Measurements from ENCODE around the gene ITLN2. TPM values are rescaled to one million over a fixed set of nuclear protein-coding genes. Genes with fewer than 3 reads are reported as not detected.
"Not testable (repeated sequence)": the region's sequence is repeated elsewhere in the genome, so short reads cannot be mapped to it uniquely, and the experiment has no call there.

The ITLN2 gene
- total RNA-seq, 1 donor from 2014 or later = not detected

GRCh38 chr1:160949881-160950280 is 4.7 kb downstream of the ITLN2 start:
- ATAC-seq (ENCODE audit: low read depth) = no peak
- Mint-ChIP-seq H3K9me3 (no peaks in the 10 kb centered on the region), H3K27me3 (peaks cover 2% of the 10 kb centered on the region), H3K4me3 (no peak overlapping the region), H3K36me3 (ENCODE audit: low read depth) (no peaks in the 10 kb centered on the region), H3K27ac (no peak overlapping the region), H3K4me1 (peaks cover 7% of the 10 kb centered on the region)
- TF ChIP-seq CTCF (IDR thresholded peaks at IDR 0.05) = no peak
- CTCF ChIA-PET = interaction anchor here (5.5 to 5.7 kb wide), 2 partner anchors 169 to 225 kb away, joined by 44 to 146 read pairs; no protein-coding TSS in a partner anchor
- intact Hi-C loops (cut with micrococcal nuclease) = no loop called here
- no peak for DNase-seq
- POLR2A ChIA-PET = no interaction called here

GRCh38 chr1:160949216-160949880 is 5.3 kb downstream of the ITLN2 start:
- H3K9me3 Mint-ChIP-seq; DNase-seq; POLR2A ChIA-PET; H3K4me3 Mint-ChIP-seq; H3K27ac Mint-ChIP-seq; H3K27me3 Mint-ChIP-seq; intact Hi-C loops (cut with micrococcal nuclease); H3K4me1 Mint-ChIP-seq; ATAC-seq (ENCODE audit: low read depth); H3K36me3 Mint-ChIP-seq (ENCODE audit: low read depth): not testable (repeated sequence)
- CTCF ChIA-PET = interaction anchor here (5.5 kb wide), 1 partner anchor 224 kb away, joined by 146 read pairs; no protein-coding TSS in a partner anchor

GRCh38 chr1:160947174-160947759 is 7.3 kb downstream of the ITLN2 start:
- H3K9me3 Mint-ChIP-seq; intact Hi-C loops (cut with micrococcal nuclease); ATAC-seq (ENCODE audit: low read depth); H3K36me3 Mint-ChIP-seq (ENCODE audit: low read depth); POLR2A ChIA-PET; H3K4me3 Mint-ChIP-seq; H3K4me1 Mint-ChIP-seq; CTCF ChIA-PET; H3K27ac Mint-ChIP-seq; DNase-seq; H3K27me3 Mint-ChIP-seq: not testable (repeated sequence)

GRCh38 chr1:160945881-160946280 is 8.7 kb downstream of the ITLN2 start:
- H3K4me1 Mint-ChIP-seq; ATAC-seq (ENCODE audit: low read depth); H3K9me3 Mint-ChIP-seq; H3K27me3 Mint-ChIP-seq; POLR2A ChIA-PET; H3K4me3 Mint-ChIP-seq; CTCF ChIA-PET; H3K36me3 Mint-ChIP-seq (ENCODE audit: low read depth); intact Hi-C loops (cut with micrococcal nuclease); DNase-seq; H3K27ac Mint-ChIP-seq: not testable (repeated sequence)

GRCh38 chr1:160945079-160945478 is 9.5 kb downstream of the ITLN2 start:
- intact Hi-C loops (cut with micrococcal nuclease) = no loop called here
- no peak overlapping the region for H3K4me3 Mint-ChIP-seq
- no peaks in the 10 kb centered on the region for H3K4me1 Mint-ChIP-seq
- no peak for TF ChIP-seq CTCF (IDR thresholded peaks at IDR 0.05)
- ATAC-seq (ENCODE audit: low read depth) = no peak
- H3K27me3 Mint-ChIP-seq = peaks cover 5% of the 10 kb centered on the region
- H3K9me3 Mint-ChIP-seq = no peaks in the 10 kb centered on the region
- no peaks in the 10 kb centered on the region for H3K36me3 Mint-ChIP-seq (ENCODE audit: low read depth)
- CTCF ChIA-PET = no interaction called here
- no peak for DNase-seq
- no peak overlapping the region for H3K27ac Mint-ChIP-seq
- POLR2A ChIA-PET = no interaction called here

GRCh38 chr1:160942926-160943325 is 11.7 kb downstream of the ITLN2 start:
- no peaks in the 10 kb centered on the region for H3K4me1 Mint-ChIP-seq
- CTCF ChIA-PET = no interaction called here
- peaks cover 5% of the 10 kb centered on the region for H3K27me3 Mint-ChIP-seq
- DNase-seq (no peak), ATAC-seq (ENCODE audit: low read depth) (no peak)
- no peaks in the 10 kb centered on the region for H3K9me3 Mint-ChIP-seq
- POLR2A ChIA-PET = no interaction called here
- TF ChIP-seq CTCF (IDR thresholded peaks at IDR 0.05) = no peak
- intact Hi-C loops (cut with micrococcal nuclease) = no loop called here
- H3K4me3 Mint-ChIP-seq = no peak overlapping the region
- H3K36me3 Mint-ChIP-seq (ENCODE audit: low read depth) = no peaks in the 10 kb centered on the region
- H3K27ac Mint-ChIP-seq = no peak overlapping the region

- H3K4me3 Mint-ChIP-seq; CTCF ChIA-PET; H3K9me3 Mint-ChIP-seq; intact Hi-C loops (cut with micrococcal nuclease); H3K27ac Mint-ChIP-seq; POLR2A ChIA-PET; ATAC-seq (ENCODE audit: low read depth); H3K36me3 Mint-ChIP-seq (ENCODE audit: low read depth); DNase-seq; H3K27me3 Mint-ChIP-seq: not testable (repeated sequence)
- peaks cover 14% of the 10 kb centered on the region for H3K4me1 Mint-ChIP-seq
These were observed 17.9 kb downstream of the ITLN2 start for GRCh38 chr1:160936666-160937065.

Measured in activated B cell treated with CpG ODN at 0.5 μM for 24 hours (primary cell).